ENCODE measurements around the gene MDFIC.

Gene MDFIC

GRCh38 chr7:114986190-114987180, 64.6 kb downstream of the MDFIC start:
- H3K9ac ChIP-seq (ENCODE audit: low read length): no peak overlapping the region
- no peaks in the 10 kb centered on the region for H3K36me3 ChIP-seq (ENCODE audit: control insufficient read depth, insufficient read depth, low read length)
- no peak overlapping the region for H3K4me3 ChIP-seq (ENCODE audit: low read length)
- H3K4me1 ChIP-seq (ENCODE audit: control insufficient read depth, insufficient read depth, low read length): peaks cover 8% of the 10 kb centered on the region
- no peaks in the 10 kb centered on the region for H3K9me3 ChIP-seq (ENCODE audit: control insufficient read depth, low read length)
- H3K27me3 ChIP-seq (ENCODE audit: control insufficient read depth, insufficient read depth, low read length): no peaks in the 10 kb centered on the region

- Histone ChIP-seq H3K4me3 (ENCODE audit: low read length) (no peak overlapping the region), H3K9me3 (ENCODE audit: control insufficient read depth, low read length) (no peaks in the 10 kb centered on the region), H3K9ac (ENCODE audit: low read length) (no peak overlapping the region), H3K4me1 (ENCODE audit: control insufficient read depth, insufficient read depth, low read length) (peaks cover 8% of the 10 kb centered on the region), H3K27me3 (ENCODE audit: control insufficient read depth, insufficient read depth, low read length) (no peaks in the 10 kb centered on the region), H3K36me3 (ENCODE audit: control insufficient read depth, insufficient read depth, low read length) (no peaks in the 10 kb centered on the region)
Observed at GRCh38 chr7:114988026-114988425, 66.1 kb downstream of the MDFIC start.

GRCh38 chr7:114988755-114989375, 67.0 kb downstream of the MDFIC start:
- no peak overlapping the region for H3K9ac ChIP-seq (ENCODE audit: low read length)
- H3K4me1 ChIP-seq (ENCODE audit: control insufficient read depth, insufficient read depth, low read length): peaks cover 8% of the 10 kb centered on the region
- no peaks in the 10 kb centered on the region for H3K9me3 ChIP-seq (ENCODE audit: control insufficient read depth, low read length)
- no peaks in the 10 kb centered on the region for H3K36me3 ChIP-seq (ENCODE audit: control insufficient read depth, insufficient read depth, low read length)
- H3K27me3 ChIP-seq (ENCODE audit: control insufficient read depth, insufficient read depth, low read length): no peaks in the 10 kb centered on the region
- H3K4me3 ChIP-seq (ENCODE audit: low read length): no peak overlapping the region

GRCh38 chr7:114989531-114989930, 67.6 kb downstream of the MDFIC start:
- no peaks in the 10 kb centered on the region for H3K9me3 ChIP-seq (ENCODE audit: control insufficient read depth, low read length)
- peaks cover 8% of the 10 kb centered on the region for H3K4me1 ChIP-seq (ENCODE audit: control insufficient read depth, insufficient read depth, low read length)
- no peak overlapping the region for H3K9ac ChIP-seq (ENCODE audit: low read length)
- no peak overlapping the region for H3K4me3 ChIP-seq (ENCODE audit: low read length)
- H3K27me3 ChIP-seq (ENCODE audit: control insufficient read depth, insufficient read depth, low read length): no peaks in the 10 kb centered on the region
- H3K36me3 ChIP-seq (ENCODE audit: control insufficient read depth, insufficient read depth, low read length): no peaks in the 10 kb centered on the region

- Histone ChIP-seq H3K9ac (ENCODE audit: low read length) (no peak overlapping the region), H3K9me3 (ENCODE audit: control insufficient read depth, low read length) (no peaks in the 10 kb centered on the region), H3K4me3 (ENCODE audit: low read length) (no peak overlapping the region), H3K36me3 (ENCODE audit: control insufficient read depth, insufficient read depth, low read length) (no peaks in the 10 kb centered on the region), H3K4me1 (ENCODE audit: control insufficient read depth, insufficient read depth, low read length) (no peaks in the 10 kb centered on the region), H3K27me3 (ENCODE audit: control insufficient read depth, insufficient read depth, low read length) (no peaks in the 10 kb centered on the region)
Observed at GRCh38 chr7:114997487-114998404, 75.9 kb downstream of the MDFIC start.

GRCh38 chr7:115004121-115004520, 82.2 kb downstream of the MDFIC start:
- Histone ChIP-seq H3K9ac (ENCODE audit: low read length) (no peak overlapping the region), H3K4me3 (ENCODE audit: low read length) (no peak overlapping the region), H3K36me3 (ENCODE audit: control insufficient read depth, insufficient read depth, low read length) (no peaks in the 10 kb centered on the region), H3K4me1 (ENCODE audit: control insufficient read depth, insufficient read depth, low read length) (no peaks in the 10 kb centered on the region), H3K27me3 (ENCODE audit: control insufficient read depth, insufficient read depth, low read length) (no peaks in the 10 kb centered on the region), H3K9me3 (ENCODE audit: control insufficient read depth, low read length) (no peaks in the 10 kb centered on the region)

- Histone ChIP-seq H3K36me3 (ENCODE audit: control insufficient read depth, insufficient read depth, low read length) (no peaks in the 10 kb centered on the region), H3K4me1 (ENCODE audit: control insufficient read depth, insufficient read depth, low read length) (no peaks in the 10 kb centered on the region), H3K4me3 (ENCODE audit: low read length) (no peak overlapping the region), H3K27me3 (ENCODE audit: control insufficient read depth, insufficient read depth, low read length) (no peaks in the 10 kb centered on the region), H3K9ac (ENCODE audit: low read length) (no peak overlapping the region), H3K9me3 (ENCODE audit: control insufficient read depth, low read length) (no peaks in the 10 kb centered on the region)
Observed at GRCh38 chr7:115005251-115005650, 83.4 kb downstream of the MDFIC start.

- Histone ChIP-seq H3K4me3 (ENCODE audit: low read length) (no peak overlapping the region), H3K36me3 (ENCODE audit: control insufficient read depth, insufficient read depth, low read length) (no peaks in the 10 kb centered on the region), H3K9me3 (ENCODE audit: control insufficient read depth, low read length) (no peaks in the 10 kb centered on the region), H3K4me1 (ENCODE audit: control insufficient read depth, insufficient read depth, low read length) (no peaks in the 10 kb centered on the region), H3K9ac (ENCODE audit: low read length) (no peak overlapping the region), H3K27me3 (ENCODE audit: control insufficient read depth, insufficient read depth, low read length) (no peaks in the 10 kb centered on the region)
Observed at GRCh38 chr7:115005953-115006352, 84.1 kb downstream of the MDFIC start.

GRCh38 chr7:115007751-115008150, 85.9 kb downstream of the MDFIC start:
- no peaks in the 10 kb centered on the region for H3K4me1 ChIP-seq (ENCODE audit: control insufficient read depth, insufficient read depth, low read length)
- H3K36me3 ChIP-seq (ENCODE audit: control insufficient read depth, insufficient read depth, low read length): no peaks in the 10 kb centered on the region
- no peaks in the 10 kb centered on the region for H3K27me3 ChIP-seq (ENCODE audit: control insufficient read depth, insufficient read depth, low read length)
- no peak overlapping the region for H3K4me3 ChIP-seq (ENCODE audit: low read length)
- H3K9ac ChIP-seq (ENCODE audit: low read length): no peak overlapping the region
- H3K9me3 ChIP-seq (ENCODE audit: control insufficient read depth, low read length): no peaks in the 10 kb centered on the region

GRCh38 chr7:115008465-115009114, 86.7 kb downstream of the MDFIC start:
- H3K36me3 ChIP-seq (ENCODE audit: control insufficient read depth, insufficient read depth, low read length): no peaks in the 10 kb centered on the region
- H3K27me3 ChIP-seq (ENCODE audit: control insufficient read depth, insufficient read depth, low read length): no peaks in the 10 kb centered on the region
- H3K9me3 ChIP-seq (ENCODE audit: control insufficient read depth, low read length): no peaks in the 10 kb centered on the region
- H3K9ac ChIP-seq (ENCODE audit: low read length): no peak overlapping the region
- no peaks in the 10 kb centered on the region for H3K4me1 ChIP-seq (ENCODE audit: control insufficient read depth, insufficient read depth, low read length)
- no peak overlapping the region for H3K4me3 ChIP-seq (ENCODE audit: low read length)

- Histone ChIP-seq H3K27me3 (ENCODE audit: control insufficient read depth, insufficient read depth, low read length) (no peaks in the 10 kb centered on the region), H3K9me3 (ENCODE audit: control insufficient read depth, low read length) (no peaks in the 10 kb centered on the region), H3K9ac (ENCODE audit: low read length) (no peak overlapping the region), H3K4me3 (ENCODE audit: low read length) (no peak overlapping the region), H3K4me1 (ENCODE audit: control insufficient read depth, insufficient read depth, low read length) (no peaks in the 10 kb centered on the region), H3K36me3 (ENCODE audit: control insufficient read depth, insufficient read depth, low read length) (no peaks in the 10 kb centered on the region)
Observed at GRCh38 chr7:115009139-115009538, 87.2 kb downstream of the MDFIC start.

Measured in mucosa of stomach (tissue), 1 donor.